ENCODE results near the gene TAF5L. TPM values are rescaled to one million over a fixed set of nuclear protein-coding genes. Genes with fewer than 3 reads are reported as not detected.

Gene TAF5L
- total and polyA plus RNA-seq, 10 donors: 7.0 to 24.7 (median 17.8) TPM

GRCh38 chr1:229574679-229575442, 51.1 kb downstream of the TAF5L start:
- Histone ChIP-seq H3K27me3 (replicated peaks in 1 of 7) (no peaks in the 10 kb centered on the region), H3K9me3 (no peaks in the 10 kb centered on the region), H3K4me1 (peaks cover 6 to 21% (median 14%) of the 10 kb centered on the region in 6 donors), H3K27ac (no peak overlapping the region), H3K36me3 (no peaks in the 10 kb centered on the region), H3K4me3 (no peak overlapping the region)
- intact Hi-C loops (cut with DNase I; ENCODE audit: low total_unique reads): no loop called here
- TF ChIP-seq CTCF (IDR thresholded peaks at IDR 0.05 in 8 of 11, conservative IDR thresholded peaks at IDR 0.05 in 3 of 11) (no peak), POLR2AphosphoS5 (IDR thresholded peaks at IDR 0.05) (no peak), POLR2A (IDR thresholded peaks at IDR 0.05) (no peak)
- 88 to 96% (median 92%) methylated on average over 6 of the region's 6 CpGs for WGBS, 5 donors
- no peak for DNase-seq

- Histone ChIP-seq H3K27ac (no peak overlapping the region), H3K9me3 (no peaks in the 10 kb centered on the region), H3K27me3 (replicated peaks in 1 of 7) (no peaks in the 10 kb centered on the region), H3K4me3 (no peak overlapping the region), H3K4me1 (peaks cover 0 to 4% (median 0%) of the 10 kb centered on the region in 6 donors), H3K36me3 (no peaks in the 10 kb centered on the region)
- 50 to 68% (median 65%) methylated on average over 2 of the region's 2 CpGs for WGBS, 5 donors
- intact Hi-C loops (cut with DNase I; ENCODE audit: low total_unique reads): no loop called here
- DNase-seq: no peak
- TF ChIP-seq POLR2A (IDR thresholded peaks at IDR 0.05) (no peak), CTCF (IDR thresholded peaks at IDR 0.05 in 8 of 11, conservative IDR thresholded peaks at IDR 0.05 in 3 of 11) (no peak), POLR2AphosphoS5 (IDR thresholded peaks at IDR 0.05) (no peak)
Measured at GRCh38 chr1:229572286-229572685, 53.6 kb downstream of the TAF5L start.

- Histone ChIP-seq H3K9me3 (no peaks in the 10 kb centered on the region), H3K4me3 (no peak overlapping the region), H3K27me3 (replicated peaks in 1 of 7) (no peaks in the 10 kb centered on the region), H3K36me3 (no peaks in the 10 kb centered on the region), H3K27ac (no peak overlapping the region), H3K4me1 (peaks cover 0 to 8% (median 0%) of the 10 kb centered on the region in 6 donors)
- 47 to 79% (median 50%) methylated on average over 2 of the region's 2 CpGs for WGBS, 5 donors
- TF ChIP-seq POLR2A (IDR thresholded peaks at IDR 0.05) (no peak), CTCF (IDR thresholded peaks at IDR 0.05 in 8 of 11, conservative IDR thresholded peaks at IDR 0.05 in 3 of 11) (no peak), POLR2AphosphoS5 (IDR thresholded peaks at IDR 0.05) (no peak)
- intact Hi-C loops (cut with DNase I; ENCODE audit: low total_unique reads): no loop called here
- no peak for DNase-seq
Measured at GRCh38 chr1:229570891-229571516, 54.9 kb downstream of the TAF5L start.

- no peaks in the 10 kb centered on the region for H3K27me3 ChIP-seq (replicated peaks in 1 of 7)
- TF ChIP-seq POLR2AphosphoS5 (IDR thresholded peaks at IDR 0.05): no peak
- TF ChIP-seq POLR2A (IDR thresholded peaks at IDR 0.05): no peak
- no peak for TF ChIP-seq CTCF (IDR thresholded peaks at IDR 0.05 in 8 of 11, conservative IDR thresholded peaks at IDR 0.05 in 3 of 11)
- H3K27ac ChIP-seq: no peak overlapping the region
- no peaks in the 10 kb centered on the region for H3K9me3 ChIP-seq
- intact Hi-C loops (cut with DNase I; ENCODE audit: low total_unique reads): no loop called here
- H3K4me1 ChIP-seq: peaks cover 0 to 8% (median 0%) of the 10 kb centered on the region in 6 donors
- no peaks in the 10 kb centered on the region for H3K36me3 ChIP-seq
- WGBS, 5 donors: 73 to 84% (median 82%) methylated on average over 20 of the region's 20 CpGs
- DNase-seq: no peak
- no peak overlapping the region for H3K4me3 ChIP-seq
Measured at GRCh38 chr1:229570305-229570704, 55.6 kb downstream of the TAF5L start.

Measured in spleen (tissue), 11 donors.